Esophagus muscularis mucosa (tissue), 4 donors: ENCODE measurements around the gene SSR3. TPM values are rescaled to one million over a fixed set of nuclear protein-coding genes. Genes with fewer than 3 reads are reported as not detected.

ENCODE experiments used
- DNase-seq: peaks from one replicate; pipeline ENCODE4 v3.0.0-alpha.2; 2017; ENCODE audit errors: extremely low spot score
- H3K27ac ChIP-seq, 4 donors: fragments of 200-600 bp; sonication (generic); replicated peaks in 1 of 4; 1 replicate in 3 of 4; 2 replicates in 1 of 4; pipeline ENCODE4 v1.5.1; 2016 to 2019; ENCODE audit warnings: mild to moderate bottlenecking in 1 of 4
- H3K27me3 ChIP-seq, 4 donors: fragments of 200-600 bp; sonication (generic); one replicate each; pipeline versions ENCODE4 v1.5.1 to v1.6.0; 2016 to 2019
- H3K36me3 ChIP-seq, 4 donors: fragments of 200-600 bp; sonication (generic); one replicate each; pipeline ENCODE4 v1.5.1; 2016 to 2019
- H3K4me1 ChIP-seq, 4 donors: fragments of 200-600 bp; sonication (generic); one replicate each; pipeline ENCODE4 v1.5.1; 2016 to 2019
- H3K4me3 ChIP-seq, 4 donors: fragments of 200-600 bp; sonication (generic); 1 replicate in 2 of 4; 2 replicates in 2 of 4; pipeline ENCODE4 v1.5.1; 2016 to 2019; ENCODE audit warnings: mild to moderate bottlenecking in 4 of 4, moderate library complexity in 1 of 4
- H3K9me3 ChIP-seq, 4 donors: fragments of 200-600 bp; sonication (generic); 1 replicate in 3 of 4; 2 replicates in 1 of 4; pipeline ENCODE4 v1.5.1; 2016 to 2019
- EP300 ChIP-seq: sonication (generic); formaldehyde crosslinking; IDR thresholded peaks from one replicate; pipeline ENCODE4 v1.6.1; 2017; ENCODE audit warnings: antibody characterized with exemption
- POLR2A ChIP-seq: fragments of 450-650 bp; IDR thresholded peaks from one replicate; pipeline ENCODE4 v1.6.1; 2017; ENCODE audit warnings: antibody characterized with exemption, moderate library complexity, mild to moderate bottlenecking, low read depth
- POLR2AphosphoS5 ChIP-seq, 2 donors: sonication (generic); formaldehyde crosslinking; IDR thresholded peaks; one replicate each; pipeline ENCODE4 v1.6.1; 2017; ENCODE audit warnings: antibody characterized with exemption in 2 of 2
- WGBS: methylation state at CpG from one replicate; pipeline ENCODE4 v1.1.5; 2018; 5-methylcytosine and 5-hydroxymethylcytosine counted together
- intact Hi-C: fragments of 100-400 bp; cut with DNase I; formaldehyde crosslinking; loops from one replicate; pipeline ENCODE4 v1.15.1; 2023
- total RNA-seq, 4 donors: library from RNA; depleted of rRNA; stranded (reverse); fragments of >200 nt; gene quantifications; one replicate each; pipeline versions ENCODE4 v1.1.0 to v1.2.1, GENCODE V29; 2016
- TF ChIP-seq, protein P1 (sequence below), 3 experiments: fragments of 200-600 bp in 2 of 3; fragments of 450-650 bp in 1 of 3; sonication (generic) in 2 of 3; IDR thresholded peaks; one replicate each; pipeline ENCODE4 v1.5.1; 2017 to 2019; ENCODE audit warnings: antibody characterized with exemption in 3 of 3, mild to moderate bottlenecking in 2 of 3, moderate library complexity in 1 of 3

Gene SSR3
- total RNA-seq, 4 donors from 2014 or later, result 170 to 211 (median 207) TPM

DNA sequence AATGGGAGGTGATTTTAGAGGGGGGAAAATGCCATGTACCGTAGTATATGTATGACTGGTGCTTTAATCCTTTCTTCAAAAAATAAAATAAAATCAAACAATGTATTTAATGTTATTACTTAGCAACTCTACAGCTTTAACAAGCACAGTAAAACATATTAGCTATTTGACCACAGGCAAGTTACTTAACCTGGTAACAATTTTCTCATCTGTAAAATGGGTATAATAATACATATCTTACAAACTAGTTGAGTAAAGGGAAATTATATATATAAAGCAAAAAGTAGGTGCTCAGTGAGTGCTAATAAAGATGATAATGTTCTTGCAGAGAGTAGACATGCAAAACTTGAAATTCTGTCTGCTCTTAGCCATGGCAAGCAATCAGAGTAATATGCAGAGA, 27.9 kb downstream of the SSR3 start:
- WGBS, result 90% methylated on average over 1 of the region's 1 CpG

DNA sequence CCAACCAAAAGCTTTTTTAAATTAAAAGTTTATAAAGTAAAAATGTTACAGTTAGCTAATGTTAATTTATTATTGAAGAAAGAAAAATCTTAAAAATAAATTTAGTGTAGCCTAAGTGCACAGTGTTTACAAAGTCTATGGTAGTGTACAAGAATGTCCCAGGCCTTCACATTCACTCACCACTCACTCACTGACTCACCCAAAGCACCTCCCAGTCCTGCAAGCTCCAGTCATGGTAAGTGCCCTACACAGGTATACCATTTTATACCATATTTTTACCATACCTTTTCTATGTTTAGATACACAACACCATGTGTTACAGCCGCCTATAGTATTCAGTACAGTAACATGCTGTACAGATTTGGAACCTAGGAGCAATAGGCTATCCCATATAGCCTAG, 29.1 kb downstream of the SSR3 start:
- Histone ChIP-seq H3K27me3 (no peaks in the 10 kb centered on the region), H3K9me3 (no peaks in the 10 kb centered on the region), H3K36me3 (peaks cover 0 to 10% (median 0%) of the 10 kb centered on the region in 4 donors), H3K4me3 (no peak overlapping the region), H3K27ac (no peak overlapping the region), H3K4me1 (peaks cover 0 to 7% (median under 1%) of the 10 kb centered on the region in 4 donors)
- intact Hi-C loops, result no loop called here
- no peak for DNase-seq
- WGBS, result 100% methylated on average over 1 of the region's 1 CpG
- TF ChIP-seq, protein P1, sequence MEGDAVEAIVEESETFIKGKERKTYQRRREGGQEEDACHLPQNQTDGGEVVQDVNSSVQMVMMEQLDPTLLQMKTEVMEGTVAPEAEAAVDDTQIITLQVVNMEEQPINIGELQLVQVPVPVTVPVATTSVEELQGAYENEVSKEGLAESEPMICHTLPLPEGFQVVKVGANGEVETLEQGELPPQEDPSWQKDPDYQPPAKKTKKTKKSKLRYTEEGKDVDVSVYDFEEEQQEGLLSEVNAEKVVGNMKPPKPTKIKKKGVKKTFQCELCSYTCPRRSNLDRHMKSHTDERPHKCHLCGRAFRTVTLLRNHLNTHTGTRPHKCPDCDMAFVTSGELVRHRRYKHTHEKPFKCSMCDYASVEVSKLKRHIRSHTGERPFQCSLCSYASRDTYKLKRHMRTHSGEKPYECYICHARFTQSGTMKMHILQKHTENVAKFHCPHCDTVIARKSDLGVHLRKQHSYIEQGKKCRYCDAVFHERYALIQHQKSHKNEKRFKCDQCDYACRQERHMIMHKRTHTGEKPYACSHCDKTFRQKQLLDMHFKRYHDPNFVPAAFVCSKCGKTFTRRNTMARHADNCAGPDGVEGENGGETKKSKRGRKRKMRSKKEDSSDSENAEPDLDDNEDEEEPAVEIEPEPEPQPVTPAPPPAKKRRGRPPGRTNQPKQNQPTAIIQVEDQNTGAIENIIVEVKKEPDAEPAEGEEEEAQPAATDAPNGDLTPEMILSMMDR (IDR thresholded peaks at IDR 0.05), result no peak
- TF ChIP-seq EP300, result no peak
- no peak for TF ChIP-seq POLR2AphosphoS5 (IDR thresholded peaks at IDR 0.05)
- TF ChIP-seq POLR2A, result no peak

More for the DNA sequence above, 27.9 kb downstream of the SSR3 start:
- TF ChIP-seq, protein P1 (IDR thresholded peaks at IDR 0.05), result no peak
- TF ChIP-seq POLR2AphosphoS5 (IDR thresholded peaks at IDR 0.05), result no peak
- TF ChIP-seq POLR2A, result no peak
- TF ChIP-seq EP300, result no peak
- Histone ChIP-seq H3K9me3 (no peaks in the 10 kb centered on the region), H3K27ac (no peak overlapping the region), H3K27me3 (no peaks in the 10 kb centered on the region), H3K4me1 (peaks cover 0 to 8% (median 4%) of the 10 kb centered on the region in 4 donors), H3K36me3 (peaks cover 0 to 18% (median 0%) of the 10 kb centered on the region in 4 donors), H3K4me3 (no peak overlapping the region)
- DNase-seq, result no peak
- intact Hi-C loops, result no loop called here

DNA sequence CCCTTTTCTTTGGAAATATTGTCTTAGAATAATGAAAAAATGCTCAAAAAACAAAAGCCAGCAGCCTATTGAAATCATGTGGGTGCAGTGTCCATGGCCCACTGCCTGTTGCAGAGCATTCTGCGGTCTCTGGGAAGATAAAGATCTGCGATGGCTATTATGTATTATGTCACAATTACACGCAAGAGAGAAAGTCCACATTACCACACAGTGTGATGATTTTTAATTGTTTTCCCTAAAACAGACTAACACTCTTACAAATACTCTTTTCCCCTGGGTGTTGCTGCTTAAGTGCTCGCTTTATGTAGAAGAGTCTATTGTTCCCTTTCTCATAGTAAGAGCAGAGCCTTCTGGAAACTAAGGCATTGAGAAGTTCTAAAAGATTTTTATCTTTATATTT, 32.2 kb downstream of the SSR3 start:
- TF ChIP-seq, protein P1 (IDR thresholded peaks at IDR 0.05), result no peak
- no peak for TF ChIP-seq EP300
- no peak for TF ChIP-seq POLR2AphosphoS5 (IDR thresholded peaks at IDR 0.05)
- no peak for TF ChIP-seq POLR2A
- intact Hi-C loops, result no loop called here
- DNase-seq, result no peak
- WGBS, result 89% methylated on average over 4 of the region's 4 CpGs
- no peaks in the 10 kb centered on the region for H3K9me3 ChIP-seq
- peaks cover 0 to 7% (median 0%) of the 10 kb centered on the region in 4 donors for H3K36me3 ChIP-seq
- H3K27ac ChIP-seq, result no peak overlapping the region
- H3K4me3 ChIP-seq, result no peak overlapping the region
- H3K27me3 ChIP-seq, result no peaks in the 10 kb centered on the region
- peaks cover 0 to 13% (median 8%) of the 10 kb centered on the region in 4 donors for H3K4me1 ChIP-seq

DNA sequence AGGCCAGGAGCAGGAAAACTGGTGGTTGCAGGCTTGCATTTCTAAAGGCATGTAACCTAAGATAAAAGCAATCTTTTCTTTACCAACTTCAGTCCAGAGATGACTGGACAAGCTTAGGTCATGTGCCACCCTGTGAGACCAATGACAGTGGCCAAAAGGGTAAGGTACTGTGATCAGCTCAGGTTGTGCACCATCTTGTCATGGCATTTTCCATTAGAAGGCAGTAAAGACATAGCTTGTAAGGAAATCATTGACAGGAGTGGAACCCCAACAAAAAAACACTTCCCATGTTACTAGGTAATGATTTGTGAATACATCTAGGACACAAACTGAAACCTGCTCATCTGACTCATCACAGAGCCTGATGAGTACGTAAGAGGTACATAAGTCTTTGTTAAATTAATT, 35.2 kb downstream of the SSR3 start:
- no peak overlapping the region for H3K4me3 ChIP-seq
- H3K36me3 ChIP-seq, result no peaks in the 10 kb centered on the region
- TF ChIP-seq POLR2A, result no peak
- no peak for TF ChIP-seq EP300
- no peak for TF ChIP-seq POLR2AphosphoS5 (IDR thresholded peaks at IDR 0.05)
- TF ChIP-seq, protein P1 (IDR thresholded peaks at IDR 0.05), result no peak
- no peaks in the 10 kb centered on the region for H3K9me3 ChIP-seq
- intact Hi-C loops, result no loop called here
- WGBS, result 97% methylated on average over 1 of the region's 1 CpG
- peaks cover 0 to 41% (median 32%) of the 10 kb centered on the region in 4 donors for H3K4me1 ChIP-seq
- DNase-seq, result no peak
- no peak overlapping the region for H3K27ac ChIP-seq
- H3K27me3 ChIP-seq, result no peaks in the 10 kb centered on the region

DNA sequence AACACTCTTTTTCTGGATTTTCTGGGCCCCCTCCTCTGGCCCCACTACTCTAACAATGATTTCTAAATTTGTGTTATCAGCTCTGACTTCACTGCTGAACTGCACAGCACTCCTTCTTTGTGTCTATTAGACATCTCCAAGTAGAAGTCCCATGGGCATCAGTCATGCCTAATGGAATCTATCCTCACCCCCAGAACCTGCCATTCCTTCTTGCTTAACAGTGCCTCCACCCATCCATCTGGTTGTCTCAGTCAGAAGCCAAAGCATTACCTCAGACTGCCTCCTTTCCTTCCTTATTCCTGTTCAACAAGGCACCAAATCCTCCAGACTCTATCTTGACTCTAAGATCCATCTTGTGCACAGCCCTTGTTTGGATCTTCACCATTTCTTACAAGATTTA, 36.2 kb downstream of the SSR3 start:
- Histone ChIP-seq H3K4me1 (peaks cover 0 to 42% (median 32%) of the 10 kb centered on the region in 4 donors), H3K9me3 (no peaks in the 10 kb centered on the region), H3K4me3 (no peak overlapping the region), H3K27ac (peak overlapping the region in 1 of 4 donors; percentile 23), H3K27me3 (no peaks in the 10 kb centered on the region), H3K36me3 (no peaks in the 10 kb centered on the region)
- TF ChIP-seq POLR2AphosphoS5 (IDR thresholded peaks at IDR 0.05), result peak; percentile 37 to 40
- no peak for TF ChIP-seq POLR2A
- intact Hi-C loops, result no loop called here
- DNase-seq, result no peak
